NCI-H187 treated with DMSO at 0.1 percent for 48 hours (cell line): ENCODE data around the gene HPX.

Source experiments
- DNase-seq: peaks from one replicate; lab custom pipeline; 2025; lab: John Stamatoyannopoulos, UW

The HPX gene, protein sequence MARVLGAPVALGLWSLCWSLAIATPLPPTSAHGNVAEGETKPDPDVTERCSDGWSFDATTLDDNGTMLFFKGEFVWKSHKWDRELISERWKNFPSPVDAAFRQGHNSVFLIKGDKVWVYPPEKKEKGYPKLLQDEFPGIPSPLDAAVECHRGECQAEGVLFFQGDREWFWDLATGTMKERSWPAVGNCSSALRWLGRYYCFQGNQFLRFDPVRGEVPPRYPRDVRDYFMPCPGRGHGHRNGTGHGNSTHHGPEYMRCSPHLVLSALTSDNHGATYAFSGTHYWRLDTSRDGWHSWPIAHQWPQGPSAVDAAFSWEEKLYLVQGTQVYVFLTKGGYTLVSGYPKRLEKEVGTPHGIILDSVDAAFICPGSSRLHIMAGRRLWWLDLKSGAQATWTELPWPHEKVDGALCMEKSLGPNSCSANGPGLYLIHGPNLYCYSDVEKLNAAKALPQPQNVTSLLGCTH

DNA sequence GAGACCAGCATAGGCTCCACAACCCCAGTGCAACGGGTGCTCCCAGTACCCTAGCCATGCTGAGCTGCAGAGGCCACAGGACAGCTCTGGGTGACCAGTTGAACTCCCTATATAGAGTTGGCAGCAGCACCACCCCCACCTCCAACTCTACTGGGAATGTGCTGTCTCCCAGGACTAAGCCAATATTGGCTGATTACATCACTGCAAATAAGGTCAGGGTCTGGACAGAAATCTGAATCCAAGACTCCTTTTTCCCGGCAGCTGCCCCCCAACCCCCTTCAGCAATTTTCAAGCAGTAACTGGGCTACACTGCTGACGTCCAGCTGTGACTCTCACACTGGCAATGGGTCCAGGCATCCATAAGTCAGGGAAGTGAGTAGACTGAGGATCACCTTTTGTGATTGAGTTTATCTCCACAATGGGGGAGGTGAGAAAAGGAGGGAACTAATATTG lies at the start of gene HPX:
Gene HPX (minus strand): TSS at position 82 of the 453 bp plus-strand sequence. CDS start 24 bp downstream, at position 58.
- no peak for DNase-seq

GRCh38 chr11:6489306-6489705 lies 48.5 kb upstream of the HPX start:
- no peak for DNase-seq

- no peak for DNase-seq
These were observed 48.0 kb upstream of the HPX start for GRCh38 chr11:6488821-6489220.

DNA sequence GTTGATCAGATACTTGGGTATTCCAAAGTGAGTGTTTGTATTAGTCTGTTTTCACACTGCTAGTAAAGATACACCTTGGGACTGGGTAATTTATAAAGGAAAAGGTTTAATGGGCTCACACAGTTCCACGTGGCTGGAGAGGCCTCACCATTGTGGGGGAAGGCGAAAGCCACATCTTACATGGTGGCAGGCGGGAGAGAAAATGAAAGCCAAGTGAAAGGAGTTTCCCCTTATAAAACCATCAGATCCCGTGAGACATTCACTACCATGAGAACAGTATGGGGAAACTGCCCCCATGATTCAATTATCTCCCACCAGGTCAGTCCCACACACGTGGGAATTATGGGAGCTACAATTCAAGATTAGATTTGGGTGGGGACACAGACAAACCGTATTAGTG lies 47.6 kb upstream of the HPX start:
- DNase-seq = no peak

- no peak for DNase-seq
These were observed 46.2 kb upstream of the HPX start for GRCh38 chr11:6486938-6487337.

- DNase-seq = no peak
These were observed 45.5 kb upstream of the HPX start for GRCh38 chr11:6486256-6486655.

- no peak for DNase-seq
These were observed 44.9 kb upstream of the HPX start for GRCh38 chr11:6485661-6486060.

- no peak for DNase-seq
These were observed 42.2 kb upstream of the HPX start for GRCh38 chr11:6483015-6483414.

DNA sequence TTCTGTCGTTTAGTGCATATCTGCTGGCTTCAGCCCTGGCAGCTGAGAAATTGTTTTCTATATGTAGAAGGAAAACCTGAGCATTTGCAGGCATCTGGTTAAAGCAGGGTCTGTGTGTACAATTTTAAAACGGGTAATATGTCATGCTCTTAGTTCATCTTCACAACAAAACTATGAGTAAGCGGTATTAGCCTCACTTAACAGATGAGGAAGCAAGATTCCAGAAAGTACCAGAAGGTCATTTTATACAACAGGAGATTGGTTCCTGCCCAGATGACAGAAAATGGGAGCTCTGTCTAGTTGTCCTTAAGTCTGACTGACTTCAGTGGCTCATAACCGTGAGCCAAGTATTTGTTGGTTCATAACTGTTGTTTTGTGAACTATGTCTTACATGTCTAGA lies 41.7 kb upstream of the HPX start:
- no peak for DNase-seq

DNA sequence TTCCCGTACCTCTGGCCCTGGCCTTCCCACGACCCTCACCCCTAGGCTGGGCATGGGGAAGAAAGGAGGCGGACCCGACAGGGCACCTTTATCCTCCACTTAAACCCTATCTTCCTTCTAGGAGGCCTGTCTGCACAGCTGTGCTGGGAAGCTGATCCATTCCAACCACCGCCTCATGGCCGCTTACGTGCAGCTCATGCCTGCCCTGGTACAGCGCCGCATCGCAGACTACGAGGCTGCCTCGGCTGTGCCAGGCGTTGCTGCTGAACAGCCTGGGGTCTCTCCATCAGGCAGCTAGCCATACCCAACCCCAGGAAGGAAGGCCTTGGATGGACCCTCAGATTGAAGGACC lies 41.1 kb upstream of the HPX start:
- no peak for DNase-seq

- peak; percentile 85 for DNase-seq
These were observed 40.5 kb upstream of the HPX start, which contains the start of the genes ARFIP2 and TIMM10B for GRCh38 chr11:6481012-6481923. Gene ARFIP2, minus strand, starts transcription at chr11:6481331. Its CDS starts 910 bp downstream, at chr11:6480421. Gene TIMM10B, plus strand, starts transcription at chr11:6481501. Its CDS starts 16 bp downstream, at chr11:6481517.

GRCh38 chr11:6480299-6480914 lies 39.6 kb upstream of the HPX start:
- DNase-seq = no peak

DNA sequence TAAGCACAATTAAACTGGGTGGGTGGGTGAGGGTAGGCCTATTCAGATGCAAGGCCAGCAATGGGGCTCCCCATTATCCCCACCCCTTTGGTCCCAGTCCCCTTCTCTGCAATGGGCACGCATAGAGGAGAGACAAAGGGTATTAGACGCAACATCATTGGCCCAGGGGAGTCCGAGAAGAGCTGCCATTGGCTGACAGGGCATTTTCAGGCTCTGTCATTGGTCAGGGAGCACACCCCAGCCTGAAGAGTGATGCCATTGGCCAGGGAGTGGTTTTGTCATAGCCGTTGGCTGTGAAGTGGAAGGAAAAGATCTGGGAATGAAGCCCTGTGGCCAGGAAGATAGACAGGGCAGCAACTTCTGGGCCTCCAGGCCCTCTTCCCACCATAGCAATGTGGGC lies 35.8 kb upstream of the HPX start:
- DNase-seq = no peak

GRCh38 chr11:6475936-6476335 lies 35.1 kb upstream of the HPX start:
- DNase-seq = no peak

- DNase-seq = no peak
These were observed 34.2 kb upstream of the HPX start for GRCh38 chr11:6474806-6475500.

DNA sequence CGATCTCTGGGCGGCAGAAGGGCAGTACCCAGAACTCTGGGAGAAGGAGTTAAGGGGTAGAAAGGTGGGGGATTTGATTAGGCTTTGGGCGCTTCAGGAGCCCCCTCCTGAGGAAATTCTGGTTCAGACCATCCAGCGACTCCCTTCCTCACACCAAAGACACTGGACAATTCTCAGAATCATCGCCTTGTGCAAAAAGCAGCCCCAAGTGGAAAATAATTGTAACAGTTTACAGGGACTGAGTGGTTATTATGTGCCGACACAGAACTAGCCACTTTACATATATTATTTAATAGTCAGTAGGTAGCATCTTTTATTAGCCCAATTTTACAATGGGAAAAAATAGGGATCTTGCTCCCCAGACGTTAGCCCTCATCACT lies 33.6 kb upstream of the HPX start:
- DNase-seq = no peak

GRCh38 chr11:6473451-6474412 lies 32.9 kb upstream of the HPX start, which contains the start of gene TRIM3:
Gene TRIM3, minus strand, starts transcription at chr11:6473941. Its CDS starts 8,246 bp downstream, at chr11:6465695.
- peak; percentile 45 for DNase-seq

- DNase-seq = no peak
These were observed 32.1 kb upstream of the HPX start for GRCh38 chr11:6472934-6473333.

GRCh38 chr11:6469599-6469998 lies 28.8 kb upstream of the HPX start:
- no peak for DNase-seq
